IPS-18a (cell line): ENCODE results near the gene SPATA24.

Experiments used
- H3K27ac ChIP-seq: one replicate; pipeline ENCODE4 v1.5.1; 2013; ENCODE audit warnings: low read length
- H3K27me3 ChIP-seq: one replicate; pipeline ENCODE4 v1.6.1; 2013; ENCODE audit warnings: mild to moderate bottlenecking, low read length; ENCODE audit not compliant: control insufficient read depth, insufficient read depth
- H3K36me3 ChIP-seq: one replicate; pipeline ENCODE4 v1.6.1; 2013; ENCODE audit warnings: low read depth, low read length; ENCODE audit not compliant: control insufficient read depth
- H3K4me1 ChIP-seq: one replicate; pipeline ENCODE4 v1.6.1; 2013; ENCODE audit warnings: low read depth, low read length; ENCODE audit not compliant: control insufficient read depth
- H3K4me3 ChIP-seq: one replicate; pipeline ENCODE4 v1.5.1; 2013; ENCODE audit warnings: low read length
- H3K9ac ChIP-seq: one replicate; pipeline ENCODE4 v1.6.1; 2013; ENCODE audit warnings: mild to moderate bottlenecking, low read length, moderate library complexity
- H3K9me3 ChIP-seq: one replicate; pipeline ENCODE4 v1.6.1; 2013; ENCODE audit warnings: low read depth, low read length; ENCODE audit not compliant: control insufficient read depth

Gene SPATA24

GRCh38 chr5:139431706-139432105 is 27.8 kb upstream of the SPATA24 start:
- no peaks in the 10 kb centered on the region for H3K4me1 ChIP-seq
- no peak overlapping the region for H3K27ac ChIP-seq
- no peaks in the 10 kb centered on the region for H3K9me3 ChIP-seq
- no peaks in the 10 kb centered on the region for H3K27me3 ChIP-seq
- no peak overlapping the region for H3K4me3 ChIP-seq
- H3K36me3 ChIP-seq = peaks cover 20% of the 10 kb centered on the region
- no peak overlapping the region for H3K9ac ChIP-seq

- Histone ChIP-seq H3K9me3 (no peaks in the 10 kb centered on the region), H3K4me1 (no peaks in the 10 kb centered on the region), H3K27ac (no peak overlapping the region), H3K27me3 (no peaks in the 10 kb centered on the region), H3K36me3 (peaks cover 30% of the 10 kb centered on the region), H3K4me3 (no peak overlapping the region), H3K9ac (no peak overlapping the region)
Observed at GRCh38 chr5:139430015-139430414, 26.1 kb upstream of the SPATA24 start.

- Histone ChIP-seq H3K9ac (no peak overlapping the region), H3K36me3 (peaks cover 38% of the 10 kb centered on the region), H3K27ac (no peak overlapping the region), H3K4me1 (no peaks in the 10 kb centered on the region), H3K9me3 (no peaks in the 10 kb centered on the region), H3K27me3 (no peaks in the 10 kb centered on the region), H3K4me3 (no peak overlapping the region)
Observed at GRCh38 chr5:139426203-139426885, 22.5 kb upstream of the SPATA24 start.

- H3K27me3 ChIP-seq = no peaks in the 10 kb centered on the region
- H3K36me3 ChIP-seq = peaks cover 40% of the 10 kb centered on the region
- no peaks in the 10 kb centered on the region for H3K9me3 ChIP-seq
- H3K9ac ChIP-seq = no peak overlapping the region
- no peaks in the 10 kb centered on the region for H3K4me1 ChIP-seq
- no peak overlapping the region for H3K27ac ChIP-seq
- no peak overlapping the region for H3K4me3 ChIP-seq
Observed at GRCh38 chr5:139425497-139425896, 21.6 kb upstream of the SPATA24 start.

GRCh38 chr5:139422307-139422893 is 18.5 kb upstream of the SPATA24 start:
- peaks cover 41% of the 10 kb centered on the region for H3K36me3 ChIP-seq

GRCh38 chr5:139419226-139420192 is 15.6 kb upstream of the SPATA24 start:
- no peak overlapping the region for H3K4me3 ChIP-seq
- peaks cover 27% of the 10 kb centered on the region for H3K36me3 ChIP-seq
- H3K9me3 ChIP-seq = no peaks in the 10 kb centered on the region
- H3K4me1 ChIP-seq = peaks cover 9% of the 10 kb centered on the region
- no peaks in the 10 kb centered on the region for H3K27me3 ChIP-seq
- H3K27ac ChIP-seq = no peak overlapping the region
- no peak overlapping the region for H3K9ac ChIP-seq

More at GRCh38 chr5:139422307-139422893, 18.5 kb upstream of the SPATA24 start:
- Histone ChIP-seq H3K4me3 (no peak overlapping the region), H3K27ac (no peak overlapping the region), H3K9ac (no peak overlapping the region), H3K27me3 (no peaks in the 10 kb centered on the region), H3K4me1 (peaks cover 9% of the 10 kb centered on the region), H3K9me3 (no peaks in the 10 kb centered on the region)

GRCh38 chr5:139418793-139419192 is 14.9 kb upstream of the SPATA24 start:
- H3K27me3 ChIP-seq = no peaks in the 10 kb centered on the region
- H3K36me3 ChIP-seq = peaks cover 24% of the 10 kb centered on the region
- peaks cover 9% of the 10 kb centered on the region for H3K4me1 ChIP-seq
- H3K9me3 ChIP-seq = no peaks in the 10 kb centered on the region
- H3K4me3 ChIP-seq = no peak overlapping the region
- H3K27ac ChIP-seq = no peak overlapping the region
- H3K9ac ChIP-seq = no peak overlapping the region

- Histone ChIP-seq H3K9ac (no peak overlapping the region), H3K27ac (no peak overlapping the region), H3K9me3 (no peaks in the 10 kb centered on the region), H3K36me3 (peaks cover 20% of the 10 kb centered on the region), H3K4me1 (peaks cover 9% of the 10 kb centered on the region), H3K27me3 (no peaks in the 10 kb centered on the region), H3K4me3 (no peak overlapping the region)
Observed at GRCh38 chr5:139417214-139417613, 13.3 kb upstream of the SPATA24 start.

GRCh38 chr5:139416651-139417050 is 12.8 kb upstream of the SPATA24 start:
- peaks cover 20% of the 10 kb centered on the region for H3K36me3 ChIP-seq
- H3K27ac ChIP-seq = no peak overlapping the region
- H3K27me3 ChIP-seq = no peaks in the 10 kb centered on the region
- H3K9me3 ChIP-seq = no peaks in the 10 kb centered on the region
- no peak overlapping the region for H3K4me3 ChIP-seq
- peaks cover 9% of the 10 kb centered on the region for H3K4me1 ChIP-seq
- H3K9ac ChIP-seq = no peak overlapping the region

GRCh38 chr5:139415869-139416268 is 12.0 kb upstream of the SPATA24 start:
- H3K9me3 ChIP-seq = no peaks in the 10 kb centered on the region
- H3K4me1 ChIP-seq = peaks cover 9% of the 10 kb centered on the region
- no peaks in the 10 kb centered on the region for H3K27me3 ChIP-seq
- no peak overlapping the region for H3K9ac ChIP-seq
- H3K36me3 ChIP-seq = peaks cover 21% of the 10 kb centered on the region
- no peak overlapping the region for H3K4me3 ChIP-seq
- no peak overlapping the region for H3K27ac ChIP-seq

GRCh38 chr5:139415221-139415861 is 11.5 kb upstream of the SPATA24 start:
- H3K27ac ChIP-seq = no peak overlapping the region
- H3K4me1 ChIP-seq = peaks cover 9% of the 10 kb centered on the region

More at GRCh38 chr5:139415221-139415861, 11.5 kb upstream of the SPATA24 start:
- peaks cover 21% of the 10 kb centered on the region for H3K36me3 ChIP-seq
- H3K4me3 ChIP-seq = no peak overlapping the region
- H3K9ac ChIP-seq = no peak overlapping the region
- no peaks in the 10 kb centered on the region for H3K9me3 ChIP-seq
- H3K27me3 ChIP-seq = no peaks in the 10 kb centered on the region
